CMK (cell line): ENCODE data around the gene ATP10B.
"Not testable (repeated sequence)": the region's sequence is repeated elsewhere in the genome, so short reads cannot be mapped to it uniquely, and the experiment has no call there.

ENCODE experiments used
- DNase-seq: peaks from one replicate; pipeline ENCODE4 v3.0.0-alpha.2; 2010; ENCODE audit warnings: low read depth

ATP10B gene, protein sequence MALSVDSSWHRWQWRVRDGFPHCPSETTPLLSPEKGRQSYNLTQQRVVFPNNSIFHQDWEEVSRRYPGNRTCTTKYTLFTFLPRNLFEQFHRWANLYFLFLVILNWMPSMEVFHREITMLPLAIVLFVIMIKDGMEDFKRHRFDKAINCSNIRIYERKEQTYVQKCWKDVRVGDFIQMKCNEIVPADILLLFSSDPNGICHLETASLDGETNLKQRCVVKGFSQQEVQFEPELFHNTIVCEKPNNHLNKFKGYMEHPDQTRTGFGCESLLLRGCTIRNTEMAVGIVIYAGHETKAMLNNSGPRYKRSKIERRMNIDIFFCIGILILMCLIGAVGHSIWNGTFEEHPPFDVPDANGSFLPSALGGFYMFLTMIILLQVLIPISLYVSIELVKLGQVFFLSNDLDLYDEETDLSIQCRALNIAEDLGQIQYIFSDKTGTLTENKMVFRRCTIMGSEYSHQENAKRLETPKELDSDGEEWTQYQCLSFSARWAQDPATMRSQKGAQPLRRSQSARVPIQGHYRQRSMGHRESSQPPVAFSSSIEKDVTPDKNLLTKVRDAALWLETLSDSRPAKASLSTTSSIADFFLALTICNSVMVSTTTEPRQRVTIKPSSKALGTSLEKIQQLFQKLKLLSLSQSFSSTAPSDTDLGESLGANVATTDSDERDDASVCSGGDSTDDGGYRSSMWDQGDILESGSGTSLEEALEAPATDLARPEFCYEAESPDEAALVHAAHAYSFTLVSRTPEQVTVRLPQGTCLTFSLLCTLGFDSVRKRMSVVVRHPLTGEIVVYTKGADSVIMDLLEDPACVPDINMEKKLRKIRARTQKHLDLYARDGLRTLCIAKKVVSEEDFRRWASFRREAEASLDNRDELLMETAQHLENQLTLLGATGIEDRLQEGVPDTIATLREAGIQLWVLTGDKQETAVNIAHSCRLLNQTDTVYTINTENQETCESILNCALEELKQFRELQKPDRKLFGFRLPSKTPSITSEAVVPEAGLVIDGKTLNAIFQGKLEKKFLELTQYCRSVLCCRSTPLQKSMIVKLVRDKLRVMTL (N-terminal part only)

DNA sequence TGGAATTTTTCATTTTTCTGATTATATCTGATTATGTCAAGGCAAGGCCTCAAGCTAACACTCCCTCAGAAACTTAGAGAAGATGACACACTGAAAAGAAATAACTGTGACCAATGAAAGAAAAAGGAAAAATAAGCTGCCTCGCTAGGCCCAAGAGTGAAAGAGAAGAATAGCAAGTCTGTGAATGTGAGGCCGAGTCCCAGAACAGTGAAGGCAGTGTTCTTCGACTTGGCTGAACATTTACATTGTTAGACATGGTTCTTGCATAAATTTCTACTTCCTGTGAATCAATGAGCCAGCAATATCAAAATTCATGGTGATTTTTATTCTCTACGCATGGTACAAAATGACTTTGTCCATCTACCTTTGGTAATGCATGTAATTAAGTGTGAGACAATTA lies at the start of gene ATP10B:
Gene ATP10B (minus strand): TSS at position 163 of the 400 bp plus-strand sequence. CDS start 164,137 bp downstream, outside the sequence.
- no peak for DNase-seq

DNA sequence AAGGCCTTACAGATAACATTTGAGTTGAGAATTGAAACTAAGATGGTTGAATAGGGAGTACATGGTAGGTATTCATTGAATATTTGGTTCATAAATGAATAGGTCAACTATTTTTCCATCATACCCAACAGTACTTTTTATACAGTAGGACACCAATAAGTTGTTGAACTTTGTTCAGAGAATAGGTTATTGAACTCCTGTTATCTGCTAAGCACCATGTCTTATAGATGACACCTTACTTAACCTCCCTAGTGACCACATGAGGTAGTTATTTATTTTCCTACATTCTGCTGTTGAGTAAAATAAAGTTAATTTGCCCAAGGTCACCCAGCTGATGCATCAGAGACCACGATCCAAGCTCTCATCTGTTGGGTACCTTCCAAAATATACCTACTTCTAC lies 49.6 kb upstream of the ATP10B start:
- no peak for DNase-seq

GRCh38 chr5:160899735-160900134 lies 47.7 kb upstream of the ATP10B start:
- no peak for DNase-seq

- not testable (repeated sequence) for DNase-seq
Measured at GRCh38 chr5:160893180-160893964, 41.4 kb upstream of the ATP10B start.

DNA sequence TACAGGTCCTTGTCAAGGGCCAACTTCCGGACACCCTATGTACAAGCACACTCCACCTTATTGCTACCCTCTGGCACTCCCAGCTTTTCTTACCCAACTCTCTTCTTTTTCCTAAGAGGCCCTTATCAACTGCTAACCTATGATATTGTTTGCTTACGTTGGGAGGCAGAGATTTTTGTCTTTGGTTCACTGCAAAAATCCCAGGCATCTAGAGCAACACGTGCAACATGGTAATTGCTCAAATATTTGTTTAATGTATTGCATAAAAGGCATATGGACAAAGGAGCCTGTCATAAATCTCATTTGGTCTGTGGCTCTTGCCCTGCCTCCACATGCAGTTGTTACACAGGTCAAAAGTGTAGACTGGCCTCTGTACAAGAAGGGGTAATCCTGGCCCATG lies 35.8 kb upstream of the ATP10B start:
- DNase-seq = no peak

DNA sequence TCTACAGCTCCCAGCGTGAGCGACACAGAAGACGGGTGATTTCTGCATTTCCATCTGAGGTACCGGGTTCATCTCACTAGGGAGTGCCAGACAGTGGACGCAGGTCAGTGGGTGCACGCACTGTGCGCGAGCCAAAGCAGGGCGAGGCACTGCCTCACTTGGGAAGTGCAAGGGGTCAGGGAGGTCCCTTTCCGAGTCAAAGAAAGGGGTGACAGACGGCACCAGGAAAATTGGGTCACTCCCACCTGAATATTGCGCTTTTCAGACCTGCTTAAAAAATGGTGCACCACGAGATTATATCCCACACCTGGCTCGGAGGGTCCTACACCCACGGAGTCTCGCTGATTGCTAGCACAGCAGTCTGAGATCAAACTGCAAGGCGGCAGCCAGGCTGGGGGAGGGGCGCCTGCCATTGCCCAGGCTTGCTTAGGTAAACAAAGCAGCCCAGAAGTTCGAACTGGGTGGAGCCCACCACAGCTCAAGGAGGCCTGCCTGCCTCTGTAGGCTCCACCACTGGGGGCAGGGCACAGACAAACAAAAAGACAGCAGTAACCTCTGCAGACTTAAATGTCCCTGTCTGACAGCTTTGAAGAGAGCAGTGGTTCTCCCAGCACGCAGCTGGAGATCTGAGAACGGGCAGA lies 21.7 kb upstream of the ATP10B start:
- DNase-seq = not testable (repeated sequence)

GRCh38 chr5:160869989-160870521 lies 18.0 kb upstream of the ATP10B start:
- no peak for DNase-seq

GRCh38 chr5:160867976-160868375 lies 16.0 kb upstream of the ATP10B start:
- DNase-seq = no peak

DNA sequence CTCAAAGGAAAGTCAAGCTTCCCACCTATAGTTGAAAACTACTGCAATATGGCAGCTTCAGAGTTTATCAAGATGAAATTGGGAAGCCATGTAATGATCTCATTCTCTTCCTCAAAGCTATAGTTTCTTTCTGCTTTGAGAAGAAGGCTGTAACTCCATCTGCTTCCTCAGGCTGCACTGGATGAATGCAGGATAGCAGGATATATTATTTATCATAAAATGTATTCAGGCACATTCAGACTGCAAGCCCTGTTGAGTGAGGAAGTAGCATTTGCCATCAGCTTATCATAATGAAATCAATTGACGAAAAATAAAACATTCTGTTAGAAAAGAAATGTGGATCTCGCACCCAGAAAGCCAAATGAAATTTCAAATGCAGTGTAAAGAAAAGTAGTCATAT lies 560 bp downstream of the ATP10B start:
- no peak for DNase-seq

DNA sequence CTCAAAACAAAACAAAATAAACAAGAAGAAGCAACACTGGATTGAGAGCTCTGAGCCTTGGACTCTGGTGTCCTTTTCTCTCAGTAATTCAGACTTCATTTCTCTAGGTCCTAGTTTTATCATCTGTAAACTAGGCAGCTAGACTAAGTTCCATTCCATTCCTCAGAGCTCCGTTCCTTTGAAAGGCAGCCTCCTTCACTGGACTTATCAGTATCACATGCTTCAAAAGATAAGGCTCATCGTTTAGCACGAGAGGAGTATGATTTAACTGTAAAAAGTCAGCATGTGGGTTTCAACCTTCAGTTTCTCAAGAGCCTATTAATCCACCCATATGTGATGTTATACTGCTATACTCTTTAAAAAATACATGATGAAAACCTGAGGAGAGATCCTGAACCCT lies 1.6 kb downstream of the ATP10B start:
- no peak for DNase-seq

DNA sequence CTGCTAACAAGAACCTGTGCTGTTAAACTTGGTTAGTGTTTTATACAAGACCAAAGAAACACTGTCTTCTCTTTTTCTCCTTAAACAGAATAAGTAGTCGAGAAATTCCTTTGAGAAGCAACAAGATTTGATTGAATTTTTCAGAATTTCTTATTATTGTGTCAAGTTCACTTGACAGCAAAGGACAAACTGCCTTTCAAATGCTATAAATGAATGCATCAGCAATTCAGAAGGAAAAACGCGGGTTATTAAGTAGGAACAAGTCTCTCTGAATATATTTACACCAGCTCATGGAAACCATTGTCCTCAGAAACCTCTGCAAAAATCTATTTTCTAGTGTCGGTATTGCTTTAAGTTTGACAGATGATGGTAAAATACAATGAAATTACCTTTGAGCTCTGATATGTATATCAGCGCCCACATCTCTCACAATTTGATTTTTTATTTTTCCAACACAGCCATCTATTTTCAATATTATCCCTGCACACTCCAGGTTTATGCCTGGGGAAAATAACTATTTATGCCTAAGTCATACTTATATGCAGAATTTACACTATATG lies 4.4 kb downstream of the ATP10B start:
- no peak for DNase-seq

GRCh38 chr5:160846642-160847041 lies 5.4 kb downstream of the ATP10B start:
- no peak for DNase-seq

- DNase-seq = no peak
Measured at GRCh38 chr5:160844177-160844576, 7.8 kb downstream of the ATP10B start.

DNA sequence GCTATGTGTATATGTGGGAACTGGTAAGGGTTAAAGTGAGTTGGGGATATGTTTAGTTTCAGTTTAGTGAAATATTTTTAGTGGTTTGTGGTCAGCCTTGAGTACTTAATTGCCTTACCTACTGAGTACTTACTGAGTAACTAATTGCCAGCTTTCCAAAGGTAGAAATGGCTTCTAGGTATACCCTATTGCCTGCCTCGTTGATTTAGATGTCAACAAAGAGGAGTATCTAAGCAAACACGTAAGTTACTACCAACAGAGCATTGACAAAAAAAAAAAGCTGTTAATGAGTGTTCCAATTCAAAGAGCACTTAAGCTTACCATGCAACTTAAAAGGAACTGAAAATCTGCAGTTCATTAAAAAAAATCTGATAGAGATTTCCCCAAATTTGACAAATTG lies 8.8 kb downstream of the ATP10B start:
- DNase-seq = no peak

GRCh38 chr5:160837749-160838593 lies 14.0 kb downstream of the ATP10B start:
- no peak for DNase-seq

- DNase-seq = no peak
Measured at GRCh38 chr5:160837211-160837610, 14.8 kb downstream of the ATP10B start.

- no peak for DNase-seq
Measured at GRCh38 chr5:160835818-160836528, 16.0 kb downstream of the ATP10B start.

DNA sequence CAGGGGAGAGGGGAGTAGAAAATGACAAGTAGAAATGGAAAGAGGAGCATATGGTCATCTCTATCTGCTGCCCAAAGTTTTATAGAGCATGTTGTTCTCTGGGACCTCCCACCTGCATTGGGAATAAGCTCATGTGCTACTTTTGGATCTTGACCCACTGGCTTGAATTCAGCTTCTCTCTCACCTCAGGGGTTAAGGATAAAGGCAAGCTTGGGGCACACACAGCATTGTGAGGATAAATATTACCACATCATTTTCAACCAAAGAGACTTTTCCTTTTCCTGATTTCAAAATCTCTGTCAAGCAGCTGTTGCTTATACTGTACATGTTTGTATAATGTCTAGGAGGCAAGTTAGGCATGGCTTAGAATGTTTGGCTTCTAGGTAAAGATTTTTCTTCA lies 16.6 kb downstream of the ATP10B start:
- no peak for DNase-seq

DNA sequence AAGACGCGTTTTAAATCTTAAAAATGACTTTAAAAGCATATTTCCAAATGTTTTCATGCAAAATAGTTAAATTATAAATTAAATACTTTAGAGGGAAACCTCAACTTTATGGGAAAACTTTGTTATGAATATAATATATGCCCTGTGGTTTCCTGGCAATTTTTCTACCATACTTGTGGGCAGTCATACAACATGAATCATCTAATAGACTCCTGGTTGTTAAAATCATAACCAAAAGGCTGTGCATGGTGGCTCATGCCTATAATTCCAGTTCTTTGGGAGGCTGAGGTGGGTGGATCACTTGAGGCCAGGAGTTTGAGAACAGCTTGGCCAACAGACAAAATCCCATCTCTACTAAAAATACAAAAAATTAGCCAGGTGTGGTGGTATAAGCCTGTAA lies 18.2 kb downstream of the ATP10B start:
- no peak for DNase-seq
